HG02840 (cell line): ENCODE measurements around the gene SPSB2.
A peak's percentile ranks its signal among the peaks of the same experiment; 100 is the strongest.
"Not testable (repeated sequence)": the region's sequence is repeated elsewhere in the genome, so short reads cannot be mapped to it uniquely, and the experiment has no call there.

Source experiments
- ATAC-seq: cut with Tn5 transposase; IDR thresholded peaks from one replicate; pipeline ENCODE4 v1.9.1; 2021; ENCODE audit warnings: mild to moderate bottlenecking, moderate library complexity, moderate number of reproducible peaks; ENCODE audit not compliant: unreplicated experiment, low FRiP score

SPSB2 gene, protein sequence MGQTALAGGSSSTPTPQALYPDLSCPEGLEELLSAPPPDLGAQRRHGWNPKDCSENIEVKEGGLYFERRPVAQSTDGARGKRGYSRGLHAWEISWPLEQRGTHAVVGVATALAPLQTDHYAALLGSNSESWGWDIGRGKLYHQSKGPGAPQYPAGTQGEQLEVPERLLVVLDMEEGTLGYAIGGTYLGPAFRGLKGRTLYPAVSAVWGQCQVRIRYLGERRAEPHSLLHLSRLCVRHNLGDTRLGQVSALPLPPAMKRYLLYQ

DNA sequence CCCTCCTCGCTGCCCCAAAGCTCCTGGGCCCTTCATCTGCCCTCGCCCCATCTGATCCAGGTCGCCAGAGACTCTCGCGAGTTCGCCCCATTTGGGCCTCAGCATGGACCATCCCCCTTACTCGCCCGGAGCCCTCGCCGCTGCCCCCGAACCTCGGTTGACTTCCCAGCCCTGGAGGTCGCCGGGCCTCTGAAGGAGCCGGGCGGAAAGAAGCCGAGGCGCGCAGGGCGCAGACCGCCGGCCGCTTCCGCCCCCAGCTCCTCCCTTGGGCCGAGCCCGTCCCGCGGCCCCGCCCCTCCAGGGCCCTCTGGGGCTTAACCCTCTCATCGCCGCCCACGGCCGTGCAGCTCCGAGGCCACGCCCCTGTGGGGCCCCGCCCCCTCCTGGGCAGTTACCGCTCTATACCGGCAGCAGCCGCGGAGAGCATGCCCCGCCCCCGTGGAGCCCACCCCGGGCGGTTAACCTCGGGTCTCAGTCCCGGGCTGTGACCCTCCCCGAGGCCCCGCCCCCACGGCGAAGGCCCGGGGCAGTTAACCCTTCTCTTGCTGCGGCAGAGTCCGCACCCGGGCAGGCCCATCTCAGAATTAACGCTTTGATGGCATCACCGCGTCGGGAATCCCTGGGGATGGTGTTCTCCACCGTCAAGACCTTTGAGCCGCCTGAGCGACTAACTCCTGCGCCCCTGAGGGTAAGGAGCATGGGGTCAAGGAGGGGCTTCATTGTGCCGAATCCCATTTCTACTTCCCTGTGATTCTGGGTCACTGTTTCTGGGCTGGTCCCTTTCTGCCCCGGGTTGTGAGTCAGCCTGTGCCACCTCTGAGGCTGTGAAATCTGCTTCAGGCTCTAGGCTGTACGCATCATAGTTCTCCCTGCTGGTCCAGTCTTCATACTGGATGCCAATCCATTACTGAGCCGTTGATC lies at the start of gene SPSB2:
Gene SPSB2, minus strand, starts transcription at position 210 of the 921 bp plus-strand sequence. CDS start 402 bp downstream, outside the sequence.
- ATAC-seq: peak; percentile 61

DNA sequence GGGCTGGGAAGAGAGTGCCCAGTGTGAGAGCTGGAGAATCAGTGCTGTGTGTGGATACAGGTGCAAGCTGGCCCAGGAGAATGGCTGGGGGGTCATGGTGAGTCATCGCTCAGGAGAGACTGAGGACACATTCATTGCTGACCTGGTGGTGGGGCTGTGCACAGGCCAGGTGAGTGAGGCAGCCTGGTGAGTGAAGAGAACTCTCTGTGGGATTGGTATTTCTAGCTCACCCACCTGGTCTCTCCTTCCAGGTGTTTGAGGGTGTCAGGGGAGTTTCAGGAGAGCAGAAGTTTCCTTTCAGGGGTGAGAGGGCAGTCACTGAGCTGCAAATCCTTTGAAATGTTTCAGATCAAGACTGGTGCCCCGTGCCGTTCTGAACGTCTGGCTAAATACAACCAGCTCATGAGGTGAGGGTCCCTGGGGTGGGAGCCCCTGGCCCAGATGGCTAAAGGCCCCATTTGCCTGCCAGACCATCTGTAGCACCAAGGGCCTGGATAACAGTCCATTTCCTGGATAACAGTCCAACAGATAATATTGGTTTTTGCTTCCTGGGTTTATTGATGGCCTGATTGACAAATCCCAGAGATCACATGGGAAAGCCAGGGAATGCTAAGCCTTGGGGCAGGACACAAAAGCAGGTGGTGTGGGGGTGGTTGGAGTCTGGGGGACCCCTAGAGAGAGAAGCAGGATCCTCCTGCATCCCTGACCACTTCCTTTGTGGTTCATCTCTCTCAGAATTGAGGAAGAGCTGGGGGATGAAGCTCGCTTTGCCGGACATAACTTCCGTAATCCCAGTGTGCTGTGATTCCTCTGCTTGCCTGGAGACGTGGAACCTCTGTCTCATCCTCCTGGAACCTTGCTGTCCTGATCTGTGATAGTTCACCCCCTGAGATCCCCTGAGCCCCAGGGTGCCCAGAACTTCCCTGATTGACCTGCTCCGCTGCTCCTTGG lies 49.2 kb upstream of the SPSB2 start:
- no peak for ATAC-seq

DNA sequence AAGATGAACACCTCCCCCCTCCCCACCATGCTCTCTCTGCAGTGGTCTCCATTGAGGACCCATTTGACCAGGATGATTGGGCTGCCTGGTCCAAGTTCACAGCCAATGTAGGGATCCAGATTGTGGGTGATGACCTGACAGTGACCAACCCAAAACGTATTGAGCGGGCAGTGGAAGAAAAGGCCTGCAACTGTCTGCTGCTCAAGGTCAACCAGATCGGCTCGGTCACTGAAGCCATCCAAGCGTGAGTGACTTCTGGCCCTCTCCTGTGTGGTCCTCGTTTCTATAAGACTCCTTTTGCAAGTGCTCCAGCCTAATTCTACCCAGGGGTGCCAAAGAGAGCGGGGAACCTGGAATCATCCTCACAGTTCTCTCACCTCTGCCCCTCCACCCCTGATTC lies 48.4 kb upstream of the SPSB2 start:
- no peak for ATAC-seq

DNA sequence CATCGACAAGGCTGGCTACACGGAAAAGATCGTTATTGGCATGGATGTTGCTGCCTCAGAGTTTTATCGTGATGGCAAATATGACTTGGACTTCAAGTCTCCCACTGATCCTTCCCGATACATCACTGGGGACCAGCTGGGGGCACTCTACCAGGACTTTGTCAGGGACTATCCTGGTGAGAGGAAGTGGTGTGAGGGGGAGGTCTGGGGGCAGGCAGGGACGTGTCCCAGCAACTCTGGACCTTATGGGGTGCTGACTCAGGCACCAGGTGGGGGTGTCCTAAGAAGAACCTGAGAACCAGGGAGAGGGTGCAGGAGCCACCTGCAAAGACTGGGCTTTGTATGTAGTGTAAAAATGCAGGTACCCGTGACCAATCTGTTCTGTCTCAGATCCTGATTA lies 46.5 kb upstream of the SPSB2 start:
- no peak for ATAC-seq

DNA sequence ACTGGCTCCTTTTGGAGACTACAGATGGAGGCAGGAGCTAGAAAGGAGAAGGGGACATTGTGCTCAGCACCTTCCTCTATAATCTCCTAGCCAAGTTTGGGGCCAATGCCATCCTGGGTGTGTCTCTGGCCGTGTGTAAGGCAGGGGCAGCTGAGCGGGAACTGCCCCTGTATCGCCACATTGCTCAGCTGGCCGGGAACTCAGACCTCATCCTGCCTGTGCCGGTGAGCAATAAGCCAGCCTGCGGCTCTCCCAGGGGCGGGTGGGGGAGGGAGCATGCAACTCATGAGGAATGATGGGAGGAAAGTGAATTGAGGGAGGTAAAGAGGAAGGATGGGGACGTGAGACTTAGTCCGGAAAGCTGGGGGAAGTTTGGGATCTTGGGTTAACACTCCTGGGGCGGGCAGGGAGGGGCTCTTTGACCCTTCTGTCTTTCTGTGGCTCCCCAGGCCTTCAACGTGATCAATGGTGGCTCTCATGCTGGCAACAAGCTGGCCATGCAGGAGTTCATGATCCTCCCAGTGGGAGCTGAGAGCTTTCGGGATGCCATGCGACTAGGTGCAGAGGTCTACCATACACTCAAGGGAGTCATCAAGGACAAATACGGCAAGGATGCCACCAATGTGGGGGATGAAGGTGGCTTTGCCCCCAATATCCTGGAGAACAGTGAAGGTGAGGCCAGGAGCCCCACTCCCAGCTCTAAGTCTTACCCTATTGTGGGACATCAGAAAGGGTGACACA lies 44.6 kb upstream of the SPSB2 start:
- ATAC-seq: no peak

DNA sequence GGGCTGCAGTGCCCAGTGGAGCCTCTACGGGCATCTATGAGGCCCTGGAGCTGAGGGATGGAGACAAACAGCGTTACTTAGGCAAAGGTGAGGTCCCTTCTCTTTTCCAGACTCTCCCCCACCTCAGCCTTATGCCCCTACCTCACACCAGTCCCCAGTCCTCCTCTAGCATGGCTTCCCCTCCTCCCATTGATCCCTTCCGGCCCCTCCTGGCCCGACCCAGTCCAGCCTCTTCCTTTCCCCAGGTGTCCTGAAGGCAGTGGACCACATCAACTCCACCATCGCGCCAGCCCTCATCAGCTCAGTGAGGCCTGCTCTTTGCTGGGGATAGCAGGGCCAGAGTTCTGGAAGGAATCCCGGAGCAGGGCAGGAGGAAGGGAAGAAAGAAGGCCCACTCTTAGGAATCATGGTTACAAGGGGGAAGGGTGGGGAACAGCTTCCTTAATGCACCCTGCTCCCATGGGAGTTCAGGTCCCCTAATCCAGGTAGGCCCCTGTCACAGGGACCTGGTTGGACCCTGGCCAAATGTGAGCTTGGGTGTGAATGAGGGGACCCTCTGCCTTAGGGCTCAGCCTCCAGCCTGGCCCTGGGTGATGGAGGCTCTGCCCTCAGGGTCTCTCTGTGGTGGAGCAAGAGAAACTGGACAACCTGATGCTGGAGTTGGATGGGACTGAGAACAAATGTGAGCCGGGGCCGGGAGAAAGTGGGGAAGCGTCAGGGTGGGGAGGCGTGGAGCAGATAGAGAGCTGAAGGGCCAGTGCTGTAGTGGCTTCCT lies 43.5 kb upstream of the SPSB2 start:
- no peak for ATAC-seq

DNA sequence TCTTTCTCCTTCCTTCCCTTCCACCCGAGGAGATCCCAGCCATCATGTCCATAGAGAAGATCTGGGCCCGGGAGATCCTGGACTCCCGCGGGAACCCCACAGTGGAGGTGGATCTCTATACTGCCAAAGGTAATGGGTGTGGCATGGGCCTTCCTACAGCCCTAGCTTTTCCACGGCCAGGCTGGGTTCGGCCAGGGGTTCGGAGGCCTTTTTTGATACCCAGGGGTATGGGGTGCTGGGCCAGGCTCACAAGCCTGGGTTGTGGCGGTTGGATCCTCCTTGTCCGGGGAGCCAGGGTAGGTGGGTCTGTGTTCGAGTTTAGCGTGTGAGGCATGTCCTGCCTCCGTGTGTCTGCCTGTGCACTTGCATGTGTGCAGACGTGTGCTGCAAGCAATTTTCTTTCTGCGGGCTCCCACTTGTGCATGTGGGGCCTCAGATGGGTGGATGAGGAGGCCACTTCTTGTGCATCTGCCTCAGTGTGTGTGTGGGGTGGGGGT lies 42.7 kb upstream of the SPSB2 start:
- no peak for ATAC-seq

DNA sequence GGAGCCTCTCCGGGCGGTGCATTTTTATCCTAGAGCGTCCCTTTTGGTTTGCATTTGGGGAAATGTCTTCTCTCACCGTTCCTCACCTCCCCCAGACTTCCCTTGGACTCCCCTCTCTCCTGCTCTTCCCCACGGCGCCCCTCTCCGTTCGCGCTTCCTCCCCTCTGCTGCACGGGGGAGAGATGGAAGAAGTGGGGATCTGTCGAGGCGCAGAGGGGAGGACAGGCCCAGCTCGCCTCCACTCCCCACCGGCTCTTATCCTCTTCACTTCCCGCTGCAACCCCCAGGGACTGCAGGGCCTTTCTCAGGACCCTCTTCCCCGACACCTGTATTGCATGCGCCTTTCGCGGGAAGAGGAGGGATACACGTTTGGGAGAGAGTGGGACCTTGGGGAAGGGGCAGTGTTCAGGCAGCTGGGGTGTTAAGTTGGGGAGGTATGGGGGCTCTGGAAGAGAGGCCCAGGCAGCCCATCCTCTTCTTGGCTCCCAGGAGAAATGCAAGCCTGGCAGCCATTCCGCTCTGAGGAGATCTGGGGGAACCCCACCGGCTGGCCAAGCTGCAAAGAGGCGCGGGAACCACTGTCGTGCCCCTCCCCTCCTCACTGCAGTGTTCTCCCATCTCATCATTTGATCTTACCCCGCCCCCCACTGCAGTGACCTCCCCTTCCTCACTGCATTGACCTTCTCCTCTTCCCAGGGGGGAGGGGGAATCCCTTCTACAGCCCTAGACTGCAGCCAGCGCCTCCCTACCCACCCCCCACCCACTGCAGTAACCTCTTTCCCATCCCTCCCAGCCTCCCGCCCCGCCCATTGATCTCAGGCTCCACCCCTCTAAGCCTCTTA lies 42.1 kb upstream of the SPSB2 start:
- ATAC-seq: no peak

DNA sequence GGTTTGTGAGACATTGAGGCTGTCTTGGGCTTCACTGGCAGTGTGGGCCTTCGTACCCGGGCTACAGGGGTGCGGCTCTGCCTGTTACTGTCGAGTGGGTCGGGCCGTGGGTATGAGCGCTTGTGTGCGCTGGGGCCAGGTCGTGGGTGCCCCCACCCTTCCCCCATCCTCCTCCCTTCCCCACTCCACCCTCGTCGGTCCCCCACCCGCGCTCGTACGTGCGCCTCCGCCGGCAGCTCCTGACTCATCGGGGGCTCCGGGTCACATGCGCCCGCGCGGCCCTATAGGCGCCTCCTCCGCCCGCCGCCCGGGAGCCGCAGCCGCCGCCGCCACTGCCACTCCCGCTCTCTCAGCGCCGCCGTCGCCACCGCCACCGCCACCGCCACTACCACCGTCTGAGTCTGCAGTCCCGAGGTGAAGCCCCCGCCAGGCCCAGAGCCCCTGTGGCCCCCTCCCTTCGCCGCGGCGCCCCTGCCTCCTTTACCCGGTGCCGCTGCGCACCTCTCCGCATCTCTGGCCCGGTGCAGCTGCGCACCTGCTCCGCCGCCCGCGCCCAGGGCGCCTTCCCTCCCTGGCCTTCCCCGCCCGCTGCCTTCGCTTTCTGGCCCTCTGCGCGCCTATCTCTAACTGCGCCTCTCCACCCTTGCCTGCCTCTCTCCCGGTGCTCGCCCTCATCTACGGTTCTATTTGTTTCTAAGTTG lies 41.3 kb upstream of the SPSB2 start, which contains the start of gene ENO2:
Gene ENO2, plus strand, starts transcription at position 335 of the 701 bp plus-strand sequence. CDS start 1,253 bp downstream, outside the sequence.
- ATAC-seq: peak; percentile 53

DNA sequence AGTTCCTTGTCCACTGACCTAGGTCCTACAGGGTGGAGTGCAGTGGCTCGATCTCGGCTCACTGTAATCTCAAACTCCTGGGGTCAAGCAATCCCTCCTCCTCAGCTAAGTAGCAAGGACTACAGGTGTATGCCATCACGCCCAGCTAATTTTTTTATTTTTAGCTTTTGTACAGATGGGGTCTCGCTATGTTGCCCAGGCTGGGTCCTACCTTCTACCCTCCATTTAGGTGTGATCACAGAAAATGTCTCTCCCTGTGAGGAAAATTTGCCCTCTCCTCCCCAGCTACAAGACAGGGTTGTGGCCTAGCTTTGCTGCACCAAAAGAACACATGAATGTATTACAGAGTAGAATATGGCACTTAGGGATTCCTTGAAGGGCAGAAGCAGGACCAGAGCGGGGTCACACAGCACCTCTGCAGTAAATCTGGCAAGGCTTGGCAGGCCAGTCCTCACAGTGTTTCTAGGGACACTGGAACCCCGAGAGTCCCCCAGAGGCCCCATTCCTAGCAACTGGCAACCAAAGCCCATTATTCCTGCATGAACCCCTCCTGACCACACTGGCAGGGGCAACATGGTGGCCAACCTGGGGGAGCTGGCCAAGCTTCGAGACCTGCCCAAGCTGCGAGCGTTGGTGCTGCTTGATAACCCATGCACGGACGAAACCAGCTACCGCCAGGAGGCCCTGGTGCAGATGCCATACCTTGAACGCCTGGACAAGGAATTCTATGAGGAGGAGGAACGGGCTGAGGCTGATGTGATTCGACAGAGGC lies 39.2 kb upstream of the SPSB2 start:
- no peak for ATAC-seq

DNA sequence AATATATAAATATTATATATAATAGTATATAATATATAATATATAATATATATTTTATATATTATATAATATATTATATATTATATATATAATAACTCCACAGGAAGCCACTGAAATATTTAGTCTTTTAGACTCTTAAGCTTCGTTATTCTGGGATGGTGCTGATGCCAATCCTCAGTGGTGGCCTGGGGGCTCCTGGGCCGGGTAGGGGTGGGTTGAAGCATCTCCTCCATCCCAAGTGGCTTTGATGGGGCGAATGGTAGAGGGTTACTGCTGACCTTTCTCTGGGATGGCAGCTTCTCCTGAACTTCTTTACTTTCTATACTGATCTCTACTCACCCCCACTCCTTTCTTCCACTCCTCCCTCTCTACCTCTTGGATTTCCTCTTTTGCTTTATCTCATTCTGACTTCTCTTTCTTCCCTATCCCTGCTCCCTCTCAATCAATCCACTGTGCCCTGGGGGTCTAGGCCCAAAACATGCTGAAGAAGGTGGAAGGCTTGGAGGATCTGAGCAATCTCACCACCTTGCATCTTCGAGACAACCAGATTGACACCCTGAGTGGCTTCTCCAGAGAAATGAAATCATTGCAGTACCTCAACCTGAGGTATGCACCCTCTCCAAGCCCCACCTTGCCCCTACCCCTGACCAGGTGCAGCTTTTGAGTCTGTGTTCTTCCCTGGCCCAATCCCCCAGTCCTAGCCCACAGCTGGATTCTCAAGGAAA lies 36.5 kb upstream of the SPSB2 start:
- ATAC-seq: no peak

DNA sequence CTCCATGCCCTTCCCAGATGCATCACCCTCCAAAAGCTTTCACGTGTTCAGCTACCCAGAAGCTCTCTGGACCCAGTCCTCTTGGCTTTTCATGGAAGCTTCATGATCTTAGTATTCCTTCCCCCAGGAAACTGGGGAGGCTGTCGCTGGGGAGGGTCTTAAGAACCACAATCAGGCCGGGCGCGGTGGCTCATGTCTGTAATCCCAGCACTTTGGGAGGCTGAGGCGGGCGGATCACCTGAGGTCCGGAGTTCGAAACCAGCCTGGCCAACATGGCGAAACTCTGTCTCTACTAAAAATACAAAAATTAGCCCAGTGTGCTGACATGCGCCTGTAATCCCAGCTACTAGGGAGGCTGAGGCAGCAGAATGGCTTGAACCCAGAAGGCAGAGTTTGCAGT lies 35.0 kb upstream of the SPSB2 start:
- ATAC-seq: not testable (repeated sequence)

DNA sequence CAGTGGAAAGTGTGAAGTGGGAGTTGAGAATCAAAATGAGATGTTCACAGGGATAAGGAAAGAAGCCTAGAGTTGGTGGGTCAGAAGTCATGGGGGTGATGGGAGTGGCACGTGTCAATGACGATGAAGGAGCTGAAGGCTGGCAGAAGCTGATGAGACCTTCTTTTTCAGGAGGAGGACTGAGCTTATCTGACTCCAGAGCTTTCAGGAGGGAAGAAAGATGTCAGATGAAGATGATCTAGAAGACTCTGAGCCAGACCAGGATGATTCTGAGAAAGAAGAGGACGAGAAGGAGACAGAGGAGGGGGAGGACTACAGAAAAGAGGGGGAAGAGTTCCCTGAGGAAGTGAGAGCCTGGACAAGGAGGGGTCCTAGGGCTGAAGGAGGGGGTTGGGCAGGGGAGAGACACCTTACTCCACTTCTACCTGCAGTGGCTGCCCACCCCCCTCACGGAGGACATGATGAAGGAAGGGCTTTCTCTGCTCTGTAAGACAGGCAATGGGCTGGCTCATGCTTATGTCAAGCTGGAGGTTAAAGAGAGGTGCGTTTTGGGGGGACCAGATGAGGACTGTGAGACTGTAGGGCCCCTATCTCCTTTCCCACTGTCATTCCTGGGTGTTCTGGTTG lies 32.4 kb upstream of the SPSB2 start:
- ATAC-seq: no peak

DNA sequence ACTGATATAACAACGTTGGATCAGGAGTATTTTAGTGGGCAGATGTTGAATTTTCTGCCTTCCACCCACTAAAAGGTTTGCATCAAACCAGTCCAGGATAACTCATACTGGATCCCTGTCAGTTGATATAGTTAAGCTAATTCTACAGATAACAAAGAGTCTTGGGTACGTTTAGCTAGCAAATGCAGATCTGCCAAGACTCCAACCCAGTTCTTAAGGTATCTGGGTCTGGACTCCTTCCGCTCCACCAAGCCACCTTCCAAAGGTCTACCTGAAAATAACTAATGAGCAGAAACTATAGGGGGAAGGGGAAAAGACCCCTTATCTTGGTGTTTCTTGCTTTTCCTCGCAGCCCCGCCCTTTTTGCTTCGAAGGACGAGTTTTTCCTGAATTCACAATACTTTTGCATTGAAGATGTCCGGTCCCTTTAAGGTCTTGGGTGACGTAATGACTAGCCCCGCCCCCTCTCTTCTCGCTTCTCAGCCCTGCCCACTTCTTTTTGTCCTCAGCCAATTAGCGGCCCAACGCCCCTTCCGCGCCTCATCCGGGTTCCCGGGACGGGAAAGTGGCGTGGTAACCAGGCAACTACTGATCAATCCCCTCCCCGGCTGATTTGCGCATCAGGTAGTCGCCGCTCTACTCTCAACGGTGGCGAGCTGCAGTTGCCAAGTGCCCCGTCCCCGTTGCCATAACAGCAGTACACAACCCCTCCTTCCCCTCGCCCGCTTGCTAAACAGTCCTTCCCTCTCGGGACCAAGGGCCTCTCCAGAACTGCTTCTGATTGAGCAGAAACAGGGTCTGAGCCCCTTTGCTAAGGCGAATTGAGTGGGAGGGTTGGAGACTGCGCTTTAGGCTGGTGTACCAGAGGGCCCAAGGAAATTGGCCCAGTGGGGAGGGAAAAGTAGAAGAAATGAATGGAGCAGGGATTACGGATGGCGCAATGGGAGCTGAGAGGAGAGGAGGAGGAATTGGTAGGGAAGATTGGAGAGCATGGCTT lies 31.5 kb upstream of the SPSB2 start, which contains the start of gene LRRC23:
Gene LRRC23, plus strand, starts transcription at position 543 of the 997 bp plus-strand sequence. CDS start 812 bp downstream, outside the sequence.
- ATAC-seq: peak; percentile 86
